GM21737 (cell line): ENCODE data around the gene SIGLEC7.

ENCODE experiments used
- ATAC-seq: cut with Tn5 transposase; IDR thresholded peaks from one replicate; pipeline ENCODE4 v1.9.1; 2021; ENCODE audit warnings: mild to moderate bottlenecking, moderate library complexity; ENCODE audit not compliant: unreplicated experiment

Gene SIGLEC7

GRCh38 chr19:51142119-51142518 is at the start of gene SIGLEC7:
TSS of gene SIGLEC7 (plus strand) at chr19:51142301. CDS start at chr19:51142370, 69 bp downstream.
- no peak for ATAC-seq

- ATAC-seq: no peak
Observed at GRCh38 chr19:51093101-51093500, 49.0 kb upstream of the SIGLEC7 start.

GRCh38 chr19:51093510-51094345 is 48.4 kb upstream of the SIGLEC7 start:
- ATAC-seq: no peak

- no peak for ATAC-seq
Observed at GRCh38 chr19:51094696-51095279, 47.3 kb upstream of the SIGLEC7 start.

- no peak for ATAC-seq
Observed at GRCh38 chr19:51096473-51097165, 45.5 kb upstream of the SIGLEC7 start.

GRCh38 chr19:51097166-51097738 is 44.8 kb upstream of the SIGLEC7 start:
- ATAC-seq: no peak

GRCh38 chr19:51097796-51098195 is 44.3 kb upstream of the SIGLEC7 start:
- ATAC-seq: no peak

GRCh38 chr19:51098365-51099046 is 43.6 kb upstream of the SIGLEC7 start:
- no peak for ATAC-seq

GRCh38 chr19:51099047-51099382 is 43.1 kb upstream of the SIGLEC7 start:
- ATAC-seq: no peak

GRCh38 chr19:51100601-51101000 is 41.5 kb upstream of the SIGLEC7 start:
- ATAC-seq: no peak

GRCh38 chr19:51101171-51101865 is 40.8 kb upstream of the SIGLEC7 start:
- no peak for ATAC-seq

GRCh38 chr19:51102991-51103390 is 39.1 kb upstream of the SIGLEC7 start:
- no peak for ATAC-seq

- no peak for ATAC-seq
Observed at GRCh38 chr19:51103926-51104341, 38.2 kb upstream of the SIGLEC7 start.

GRCh38 chr19:51107406-51108065 is 34.6 kb upstream of the SIGLEC7 start:
- ATAC-seq: no peak

- peak; percentile 94 for ATAC-seq
Observed at GRCh38 chr19:51108066-51108804, 33.9 kb upstream of the SIGLEC7 start, which contains the start of gene CTU1. TSS of gene CTU1 (minus strand) at chr19:51108409. CDS start at chr19:51104569, 3,840 bp downstream.

GRCh38 chr19:51108805-51109146 is 33.3 kb upstream of the SIGLEC7 start:
- ATAC-seq: peak; percentile 21

- ATAC-seq: no peak
Observed at GRCh38 chr19:51110666-51110971, 31.5 kb upstream of the SIGLEC7 start.

- no peak for ATAC-seq
Observed at GRCh38 chr19:51111606-51112005, 30.5 kb upstream of the SIGLEC7 start.

- ATAC-seq: no peak
Observed at GRCh38 chr19:51114087-51114729, 27.9 kb upstream of the SIGLEC7 start.
